Immature natural killer cell (primary cell): ENCODE data around the gene OTOP1. TPM values are rescaled to one million over a fixed set of nuclear protein-coding genes. Genes with fewer than 3 reads are reported as not detected.
"Not testable (repeated sequence)": the region's sequence is repeated elsewhere in the genome, so short reads cannot be mapped to it uniquely, and the experiment has no call there.

Experiments
- DNase-seq, 3 donors: peaks; one replicate each; pipeline ENCODE4 v3.0.0; 2022; ENCODE audit warnings: mixed read lengths in 1 of 3
- H3K27ac Mint-ChIP-seq, 6 donors: one replicate each; pipeline ENCODE4 v1.8.0; 2020; ENCODE audit warnings: mixed read lengths in 6 of 6, mild to moderate bottlenecking in 5 of 6, inconsistent platforms in 4 of 6, moderate library complexity in 3 of 6
- H3K27me3 Mint-ChIP-seq, 3 donors: one replicate each; pipeline ENCODE4 v1.8.0; 2020 to 2021; ENCODE audit warnings: low read depth in 3 of 3, mild to moderate bottlenecking in 3 of 3, mixed read lengths in 3 of 3, moderate library complexity in 3 of 3, inconsistent platforms in 1 of 3
- H3K36me3 Mint-ChIP-seq, 3 donors: one replicate each; pipeline ENCODE4 v1.8.0; 2020; ENCODE audit warnings: mixed read lengths in 3 of 3, inconsistent platforms in 2 of 3, mild to moderate bottlenecking in 2 of 3
- H3K4me1 Mint-ChIP-seq, 2 donors: one replicate each; pipeline ENCODE4 v1.8.0; 2020; ENCODE audit warnings: inconsistent platforms in 2 of 2, mild to moderate bottlenecking in 2 of 2, mixed read lengths in 2 of 2, moderate library complexity in 1 of 2
- H3K4me3 Mint-ChIP-seq, 5 donors: one replicate each; pipeline ENCODE4 v1.8.0; 2020; ENCODE audit warnings: mild to moderate bottlenecking in 5 of 5, mixed read lengths in 5 of 5, inconsistent platforms in 3 of 5, moderate library complexity in 3 of 5
- H3K9me3 Mint-ChIP-seq, 6 donors: one replicate each; pipeline ENCODE4 v1.8.0; 2020; ENCODE audit warnings: mild to moderate bottlenecking in 6 of 6, mixed read lengths in 6 of 6, inconsistent platforms in 4 of 6, moderate library complexity in 3 of 6
- polyA plus RNA-seq, 3 donors: library from polyadenylated mRNA; unstranded; fragments of 300-500 nt; fragmentation: Illumina TruSeq; gene quantifications; one replicate each; pipeline ENCODE4 v1.2.3, GENCODE V29; 2021

The OTOP1 gene
- polyA plus RNA-seq, 3 donors from 2014 or later = not detected

DNA sequence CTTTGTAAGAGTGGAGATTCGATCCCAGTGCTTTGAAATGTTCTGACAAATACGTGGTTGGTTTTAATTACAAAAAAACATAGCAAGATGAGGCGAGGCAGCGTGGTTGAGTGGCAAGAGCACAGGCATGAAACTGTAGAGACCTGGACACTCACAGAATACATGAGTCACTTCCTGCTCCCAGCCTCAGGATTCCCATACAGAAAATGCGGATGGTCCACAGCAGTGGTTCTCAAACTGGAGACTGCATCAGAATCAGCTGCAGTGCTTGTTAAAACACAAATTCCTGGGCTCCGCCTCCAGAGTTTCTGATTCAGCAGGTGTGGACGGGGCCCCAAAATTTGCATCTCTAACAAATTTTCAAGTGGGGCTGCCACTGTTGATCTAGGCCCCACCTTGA, 10.1 kb downstream of the OTOP1 start:
- no peak overlapping the region for H3K4me3 Mint-ChIP-seq
- H3K4me1 Mint-ChIP-seq = no peaks in the 10 kb centered on the region
- H3K27me3 Mint-ChIP-seq = peaks cover 5 to 11% (median 11%) of the 10 kb centered on the region in 3 donors
- no peak overlapping the region for H3K27ac Mint-ChIP-seq
- H3K9me3 Mint-ChIP-seq = no peaks in the 10 kb centered on the region
- DNase-seq = no peak
- H3K36me3 Mint-ChIP-seq = no peaks in the 10 kb centered on the region

DNA sequence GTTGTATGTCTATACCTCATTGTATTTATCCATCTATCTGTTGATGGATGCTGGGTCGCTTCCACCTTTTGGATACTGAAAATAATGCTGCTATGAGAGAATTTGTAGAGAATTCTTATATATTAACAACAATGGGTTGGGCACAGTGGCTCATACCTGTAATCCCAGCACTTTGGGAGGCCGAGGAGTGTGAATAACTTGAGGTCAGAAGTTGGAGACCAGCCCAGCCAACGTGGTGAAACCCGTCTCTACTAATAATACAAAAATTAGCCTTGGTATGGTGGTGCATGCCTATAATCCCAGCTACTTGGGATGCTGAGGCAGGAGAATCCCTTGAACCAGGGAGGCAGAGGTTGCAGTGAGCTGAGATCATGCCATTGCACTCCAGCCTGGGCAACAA, 13.1 kb downstream of the OTOP1 start:
- not testable (repeated sequence) for H3K9me3 Mint-ChIP-seq, H3K27ac Mint-ChIP-seq, H3K4me3 Mint-ChIP-seq, DNase-seq, H3K36me3 Mint-ChIP-seq, H3K4me1 Mint-ChIP-seq
- H3K27me3 Mint-ChIP-seq = peaks cover 4 to 12% (median 5%) of the 10 kb centered on the region in 3 donors

DNA sequence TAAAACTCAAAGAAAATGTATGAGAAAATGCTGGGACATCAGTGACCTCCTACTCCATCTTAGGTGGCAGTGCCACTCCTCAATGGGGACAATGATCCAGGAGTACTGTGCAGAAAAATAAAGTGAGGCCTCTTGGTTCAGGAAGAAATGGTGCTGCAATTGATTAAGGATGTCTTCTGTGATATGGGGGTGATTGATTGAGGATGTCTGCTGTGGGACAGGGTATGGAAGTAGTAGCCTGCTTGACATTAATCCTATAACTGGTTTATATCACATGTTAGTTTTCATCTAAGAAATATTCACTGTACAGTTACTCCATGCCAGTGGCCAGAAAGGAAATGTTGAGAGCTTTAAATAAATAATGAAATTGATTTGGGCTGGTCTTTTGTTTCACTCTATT, 20.5 kb downstream of the OTOP1 start:
- Mint-ChIP-seq H3K9me3 (no peaks in the 10 kb centered on the region), H3K4me3 (no peak overlapping the region)

DNA sequence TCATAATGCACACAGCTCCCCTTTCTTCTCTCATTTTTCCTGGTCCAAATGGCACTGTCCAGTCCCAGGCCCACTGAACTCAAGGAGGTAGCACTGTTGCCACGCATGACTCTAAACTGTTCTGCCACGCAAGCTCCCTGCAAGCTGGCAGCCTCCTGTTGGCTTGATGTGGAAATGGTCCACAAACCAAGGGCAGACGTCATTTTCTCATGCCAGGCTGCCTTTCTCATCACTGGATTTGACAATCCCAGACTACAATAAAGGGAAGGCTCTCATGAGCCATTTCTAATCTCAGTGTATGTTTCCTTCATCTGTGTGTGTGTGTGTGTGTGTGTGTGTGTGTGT, 22.4 kb downstream of the OTOP1 start:
- Mint-ChIP-seq H3K9me3 (no peaks in the 10 kb centered on the region), H3K4me1 (no peaks in the 10 kb centered on the region), H3K27ac (no peak overlapping the region), H3K36me3 (no peaks in the 10 kb centered on the region), H3K4me3 (no peak overlapping the region), H3K27me3 (peaks cover 0 to 17% (median 1%) of the 10 kb centered on the region in 3 donors)
- DNase-seq = no peak

More for the DNA sequence above, 20.5 kb downstream of the OTOP1 start:
- H3K4me1 Mint-ChIP-seq = no peaks in the 10 kb centered on the region
- DNase-seq = no peak
- peaks cover 0 to 17% (median 4%) of the 10 kb centered on the region in 3 donors for H3K27me3 Mint-ChIP-seq
- H3K36me3 Mint-ChIP-seq = no peaks in the 10 kb centered on the region
- no peak overlapping the region for H3K27ac Mint-ChIP-seq

DNA sequence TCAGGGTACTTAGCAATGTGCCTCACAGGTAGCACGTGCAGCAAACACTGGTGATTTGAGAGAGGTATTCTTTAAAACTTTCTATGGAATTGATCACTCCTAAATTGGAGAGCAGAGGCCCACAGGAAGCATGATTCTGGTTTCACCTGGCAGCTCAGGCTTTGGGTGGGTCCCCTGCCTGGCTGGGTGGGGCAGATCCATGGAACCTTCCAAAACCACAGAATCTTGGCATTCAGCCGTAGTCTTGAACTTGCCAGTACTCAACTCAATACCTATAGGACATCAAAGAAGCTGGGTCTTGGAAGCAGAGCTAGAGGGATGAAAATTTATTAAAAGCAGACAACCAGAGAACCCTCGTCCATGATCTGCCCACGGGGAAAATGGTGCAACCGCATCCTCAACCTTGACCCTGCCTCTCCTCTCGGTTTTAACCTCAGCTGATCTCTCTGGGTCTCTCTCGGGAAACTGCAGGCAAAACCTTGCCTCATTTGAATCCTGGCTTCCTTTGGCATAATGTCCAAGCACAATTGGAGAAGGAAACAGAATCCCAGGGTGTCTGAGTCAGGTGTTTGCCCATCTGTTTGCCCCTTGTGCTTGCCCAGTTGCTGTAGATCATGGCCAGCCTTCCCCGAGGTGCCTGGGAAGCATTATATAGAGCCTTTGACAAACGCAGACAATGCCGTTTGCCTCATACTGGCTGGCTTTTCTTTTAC, 22.9 kb downstream of the OTOP1 start:
- no peak for DNase-seq
- Mint-ChIP-seq H3K27ac (no peak overlapping the region), H3K36me3 (no peaks in the 10 kb centered on the region), H3K4me3 (no peak overlapping the region), H3K9me3 (no peaks in the 10 kb centered on the region), H3K4me1 (no peaks in the 10 kb centered on the region), H3K27me3 (peaks cover 0 to 17% (median 1%) of the 10 kb centered on the region in 3 donors)

DNA sequence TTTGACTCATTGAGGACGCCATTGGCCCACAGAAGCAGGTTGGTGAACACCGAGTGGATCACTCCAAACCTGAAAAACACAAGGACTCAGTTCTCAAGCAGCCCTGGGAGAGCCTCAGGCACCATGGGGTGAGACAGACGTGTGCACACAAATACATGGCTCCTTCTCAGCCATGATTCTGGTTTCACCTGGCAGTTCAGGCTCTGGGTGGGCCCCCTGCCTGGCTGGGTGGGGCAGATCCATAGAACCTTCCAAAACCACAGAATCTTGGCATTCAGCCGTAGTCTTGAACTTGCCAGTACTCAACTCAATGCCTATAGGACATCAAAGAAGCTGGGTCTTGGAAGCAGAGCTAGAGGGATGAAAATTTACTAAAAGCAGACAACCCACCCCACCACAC, 24.2 kb downstream of the OTOP1 start:
- DNase-seq = no peak
- no peaks in the 10 kb centered on the region for H3K4me1 Mint-ChIP-seq
- H3K27ac Mint-ChIP-seq = no peak overlapping the region
- H3K36me3 Mint-ChIP-seq = no peaks in the 10 kb centered on the region
- H3K9me3 Mint-ChIP-seq = no peaks in the 10 kb centered on the region
- peaks cover 0 to 21% (median 1%) of the 10 kb centered on the region in 3 donors for H3K27me3 Mint-ChIP-seq
- no peak overlapping the region for H3K4me3 Mint-ChIP-seq

DNA sequence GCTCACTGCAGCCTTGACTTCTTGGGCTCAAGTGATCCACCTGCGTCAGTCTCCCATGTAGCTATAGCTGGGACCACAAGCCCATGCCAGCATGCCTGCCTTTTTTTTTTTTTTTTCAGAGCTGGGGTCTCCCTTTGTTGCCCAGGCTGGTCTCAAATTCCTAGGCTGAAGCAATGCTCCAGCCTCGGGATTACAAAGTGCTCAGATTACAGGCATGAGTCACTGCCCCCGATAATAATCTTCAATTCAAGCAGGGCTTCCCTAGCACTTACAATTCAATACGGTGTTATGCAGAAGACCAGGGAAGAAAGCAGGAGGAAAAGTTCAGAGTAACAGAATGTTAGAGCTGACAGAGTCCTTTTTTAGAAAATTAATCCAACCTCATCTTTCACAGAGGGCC, 26.1 kb downstream of the OTOP1 start:
- H3K27me3 Mint-ChIP-seq = peaks cover 0 to 26% (median 3%) of the 10 kb centered on the region in 3 donors
- no peaks in the 10 kb centered on the region for H3K4me1 Mint-ChIP-seq
- no peak for DNase-seq
- no peak overlapping the region for H3K27ac Mint-ChIP-seq
- H3K4me3 Mint-ChIP-seq = no peak overlapping the region
- H3K9me3 Mint-ChIP-seq = no peaks in the 10 kb centered on the region
- no peaks in the 10 kb centered on the region for H3K36me3 Mint-ChIP-seq

DNA sequence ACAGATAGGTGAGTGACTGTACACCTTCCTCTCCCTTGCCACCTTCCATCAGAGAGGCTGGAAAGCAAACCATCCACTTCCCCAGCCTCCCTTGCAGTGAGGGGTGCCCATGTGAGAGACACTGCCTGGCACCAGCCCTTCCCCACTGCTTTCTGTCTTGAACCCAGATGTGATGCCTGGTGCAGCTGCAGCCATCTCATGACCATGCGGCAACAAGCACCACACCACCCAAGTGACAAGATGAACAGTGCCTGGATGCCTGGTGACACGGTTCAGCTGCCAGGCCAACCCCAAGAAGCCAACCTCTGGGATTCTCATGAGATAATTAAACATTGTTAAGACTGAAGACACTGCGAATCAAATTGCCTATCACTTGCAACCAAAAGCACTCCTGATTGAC, 31.4 kb downstream of the OTOP1 start:
- Mint-ChIP-seq H3K4me1 (no peaks in the 10 kb centered on the region), H3K27me3 (peaks cover 6 to 20% (median 7%) of the 10 kb centered on the region in 3 donors), H3K27ac (no peak overlapping the region)

DNA sequence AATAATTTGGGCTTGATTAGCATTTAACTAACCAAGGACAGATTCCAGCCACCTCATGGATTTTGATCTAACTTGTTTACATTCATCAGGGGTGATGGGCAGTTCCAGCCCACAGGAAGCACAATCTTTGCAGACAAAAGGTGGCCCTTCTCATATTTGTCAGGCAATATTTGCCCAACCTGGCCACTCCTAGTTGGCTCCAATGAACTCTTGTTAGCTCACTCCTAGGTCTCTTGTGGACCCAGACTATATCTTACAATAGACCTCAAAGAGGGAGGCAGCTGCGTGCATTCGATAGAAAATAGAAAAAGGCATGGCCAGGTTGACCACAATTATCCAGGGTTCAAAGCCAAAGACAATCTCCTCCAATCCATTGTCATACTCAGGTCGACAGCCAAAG, 38.2 kb downstream of the OTOP1 start:
- not testable (repeated sequence) for H3K4me1 Mint-ChIP-seq, H3K4me3 Mint-ChIP-seq, H3K27ac Mint-ChIP-seq, H3K9me3 Mint-ChIP-seq, H3K36me3 Mint-ChIP-seq, DNase-seq
- H3K27me3 Mint-ChIP-seq = peaks cover 2 to 13% (median 8%) of the 10 kb centered on the region in 3 donors

More for the DNA sequence above, 31.4 kb downstream of the OTOP1 start:
- no peaks in the 10 kb centered on the region for H3K9me3 Mint-ChIP-seq
- DNase-seq = no peak
- H3K36me3 Mint-ChIP-seq = no peaks in the 10 kb centered on the region
- no peak overlapping the region for H3K4me3 Mint-ChIP-seq

DNA sequence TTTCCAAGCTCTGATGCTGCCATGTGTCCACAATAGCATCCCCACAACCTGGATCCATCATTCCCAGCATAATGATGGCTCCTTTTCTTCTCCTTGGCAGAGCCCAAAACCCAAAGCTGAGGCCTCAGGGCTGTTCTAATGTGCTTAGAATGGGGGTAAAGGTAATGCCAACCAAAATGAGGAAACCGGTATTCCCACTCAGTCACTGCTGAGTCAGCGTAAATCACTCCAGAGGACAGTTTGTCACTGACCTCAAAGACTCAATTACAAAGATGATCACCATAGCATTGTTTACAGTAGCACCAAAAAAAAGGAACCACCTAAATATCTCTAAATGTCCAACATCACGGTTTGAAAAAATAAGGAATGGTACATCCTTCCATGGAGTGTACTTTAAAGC, 41.2 kb downstream of the OTOP1 start:
- Mint-ChIP-seq H3K27me3 (peaks cover 6 to 10% (median 6%) of the 10 kb centered on the region in 3 donors), H3K4me3 (no peak overlapping the region), H3K36me3 (no peaks in the 10 kb centered on the region), H3K4me1 (no peaks in the 10 kb centered on the region), H3K9me3 (no peaks in the 10 kb centered on the region), H3K27ac (no peak overlapping the region)
- no peak for DNase-seq

DNA sequence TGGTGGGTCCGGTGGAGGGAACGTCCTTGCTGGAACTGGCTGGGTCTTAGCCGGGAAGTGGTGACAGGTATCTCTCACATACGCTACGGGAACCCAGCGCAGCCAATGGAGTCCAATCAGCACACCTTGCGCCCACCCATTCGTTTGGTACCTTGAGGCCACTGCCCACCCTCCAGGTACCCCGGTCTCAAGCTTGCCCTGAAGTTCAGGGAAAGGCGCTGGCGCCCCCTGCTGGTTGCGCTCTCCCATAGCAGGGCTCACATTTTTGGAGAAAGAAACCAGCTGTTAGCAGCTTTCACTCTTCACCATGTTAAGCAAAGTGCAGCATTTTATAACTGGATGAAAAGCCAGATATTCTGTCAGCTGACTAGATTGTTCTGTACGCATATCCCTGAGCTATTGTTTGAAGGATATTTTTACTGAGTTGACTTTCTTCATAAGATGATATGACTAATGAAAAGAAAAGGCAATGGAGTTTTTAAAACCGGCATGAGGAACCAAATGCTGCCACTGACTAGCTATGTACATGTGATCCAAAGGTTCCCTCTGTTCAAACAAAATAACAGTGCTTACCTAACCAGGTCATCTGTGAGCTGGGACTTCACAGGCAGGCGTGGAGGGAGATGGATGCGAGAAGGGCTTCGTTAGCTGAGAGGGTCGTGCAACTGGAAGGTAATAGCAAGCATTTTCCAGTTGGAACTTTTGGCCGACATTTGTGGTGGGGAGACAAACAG, 43.7 kb downstream of the OTOP1 start:
- peak in 1 of 3 donors; percentile 5 for DNase-seq
- Mint-ChIP-seq H3K27me3 (peaks cover 3 to 7% (median 6%) of the 10 kb centered on the region in 3 donors), H3K4me1 (no peaks in the 10 kb centered on the region), H3K27ac (no peak overlapping the region), H3K36me3 (no peaks in the 10 kb centered on the region), H3K4me3 (no peak overlapping the region), H3K9me3 (no peaks in the 10 kb centered on the region)

DNA sequence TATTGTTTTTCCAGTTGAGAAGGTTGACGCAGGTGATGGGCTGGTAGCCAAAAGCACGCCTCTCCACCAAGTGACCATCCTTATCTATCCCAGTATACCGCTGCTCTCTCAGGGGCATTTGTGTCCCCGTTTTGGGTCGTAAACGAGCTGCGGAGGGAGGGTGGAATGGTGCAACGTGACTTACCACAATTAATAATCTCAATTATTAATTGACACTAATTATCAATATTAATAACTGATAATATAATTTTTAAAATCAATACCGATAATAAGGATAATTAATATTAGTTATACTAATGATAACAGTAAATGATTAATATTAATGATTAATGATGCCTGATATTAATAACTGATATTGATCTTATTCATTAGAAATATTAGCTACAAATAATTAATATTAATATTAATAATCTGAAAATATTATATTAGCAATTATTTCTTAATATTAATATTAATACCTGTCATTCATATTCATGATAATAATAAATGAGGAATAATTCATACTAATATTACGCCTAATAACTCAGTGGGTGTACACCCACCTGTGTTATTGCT, 56.1 kb downstream of the OTOP1 start:
- Mint-ChIP-seq H3K27me3 (peaks cover 0 to 10% (median 3%) of the 10 kb centered on the region in 3 donors), H3K27ac (no peak overlapping the region), H3K9me3 (no peaks in the 10 kb centered on the region), H3K4me3 (no peak overlapping the region), H3K36me3 (no peaks in the 10 kb centered on the region), H3K4me1 (no peaks in the 10 kb centered on the region)
- DNase-seq = no peak

DNA sequence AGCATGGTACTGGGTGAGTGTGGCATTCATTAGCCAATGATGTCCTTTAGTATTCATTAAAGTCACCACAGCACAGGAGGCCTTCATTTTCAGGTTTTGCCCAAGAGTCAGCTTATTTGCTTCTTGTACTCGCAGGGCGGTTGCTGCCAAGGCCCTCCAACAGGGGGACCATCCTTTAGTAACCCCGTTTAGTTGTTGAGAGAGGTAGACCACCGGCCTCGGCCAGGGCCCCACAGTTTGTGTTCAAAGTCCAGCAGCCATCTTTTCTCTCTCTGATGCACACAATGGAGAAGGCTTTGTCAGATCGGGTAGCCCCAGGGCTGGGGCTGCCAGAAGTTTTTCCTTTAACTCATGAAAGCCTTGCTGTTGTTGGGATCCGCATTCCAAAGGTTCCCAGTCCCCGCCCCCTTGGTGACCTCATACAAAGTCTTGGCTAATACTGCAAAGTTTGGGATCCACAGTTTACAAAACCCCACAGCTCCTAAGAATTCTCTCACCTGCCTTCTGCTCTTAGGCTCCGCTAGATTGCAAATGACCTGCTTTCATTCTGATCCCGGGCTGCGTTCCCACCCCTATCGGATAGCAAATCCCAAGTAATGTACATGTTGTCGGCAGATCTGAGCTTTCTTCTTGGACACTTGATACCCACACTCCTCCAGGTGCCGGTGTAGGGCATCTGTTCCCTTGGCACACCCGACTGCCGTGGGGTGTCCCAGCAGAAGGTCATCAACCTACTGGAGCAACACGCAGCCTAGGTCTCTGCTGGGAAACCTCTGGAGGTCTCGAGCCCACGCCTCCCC, 58.5 kb downstream of the OTOP1 start:
- H3K9me3 Mint-ChIP-seq, H3K4me1 Mint-ChIP-seq, H3K36me3 Mint-ChIP-seq, H3K27me3 Mint-ChIP-seq, H3K4me3 Mint-ChIP-seq, H3K27ac Mint-ChIP-seq, DNase-seq: not testable (repeated sequence)

DNA sequence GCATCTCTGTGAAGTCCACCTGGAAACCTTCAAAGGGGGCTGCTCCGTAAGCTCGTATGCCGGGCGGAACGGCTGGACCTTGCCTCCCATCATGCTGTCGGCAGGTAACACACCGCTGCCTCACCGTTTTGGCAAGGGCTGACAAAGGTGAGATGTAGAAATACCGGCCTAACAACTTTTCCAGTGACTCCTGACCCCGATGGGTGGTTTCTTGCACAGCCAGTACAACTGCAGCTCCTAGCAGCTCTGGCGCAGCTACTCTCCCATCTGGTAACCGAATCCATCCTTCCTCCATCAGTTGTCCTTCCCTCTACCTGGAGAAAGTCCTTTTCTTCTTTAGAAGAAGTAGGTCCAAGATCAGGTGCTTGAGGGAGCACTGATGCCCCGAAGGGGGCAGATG, 59.7 kb downstream of the OTOP1 start:
- not testable (repeated sequence) for H3K9me3 Mint-ChIP-seq, H3K27me3 Mint-ChIP-seq

More for the DNA sequence above, 59.7 kb downstream of the OTOP1 start:
- H3K27ac Mint-ChIP-seq, DNase-seq, H3K4me1 Mint-ChIP-seq, H3K36me3 Mint-ChIP-seq, H3K4me3 Mint-ChIP-seq: not testable (repeated sequence)
